Measurements from ENCODE around the gene CNTNAP5.

Gene CNTNAP5

GRCh38 chr2:124776332-124776731 is 751.2 kb downstream of the CNTNAP5 start:
- H3K4me2 ChIP-seq (ENCODE audit: low read depth, low read length, poor library complexity, severe bottlenecking): no peak overlapping the region
- no peak overlapping the region for H2AFZ ChIP-seq (ENCODE audit: low read length)
- H3K9me2 ChIP-seq (replicated peaks; ENCODE audit: low read depth, low read length): no peaks in the 10 kb centered on the region
- no peaks in the 10 kb centered on the region for H3K79me2 ChIP-seq (ENCODE audit: insufficient read depth, low read length)
- H3K4me3 ChIP-seq (ENCODE audit: low read length, poor library complexity, severe bottlenecking): no peak overlapping the region
- TF ChIP-seq EZH2phosphoT487 (IDR thresholded peaks at IDR 0.05; ENCODE audit: borderline replicate concordance) (no peak), CTCF (conservative IDR thresholded peaks at IDR 0.05; ENCODE audit: low read length) (no peak)
- no peaks in the 10 kb centered on the region for H3K4me1 ChIP-seq (ENCODE audit: insufficient read depth, low read length, poor library complexity, severe bottlenecking)
- no peaks in the 10 kb centered on the region for H3K27me3 ChIP-seq (ENCODE audit: insufficient read depth, low read length, poor library complexity, severe bottlenecking)
- H3K9me3 ChIP-seq (ENCODE audit: insufficient read depth, low read depth, low read length): no peaks in the 10 kb centered on the region
- H3K9ac ChIP-seq (ENCODE audit: low read depth, low read length, poor library complexity, severe bottlenecking): no peak overlapping the region
- no peaks in the 10 kb centered on the region for H3F3A ChIP-seq (ENCODE audit: low read depth)
- no peaks in the 10 kb centered on the region for H3K36me3 ChIP-seq (ENCODE audit: insufficient read depth, low read length)
- no peaks in the 10 kb centered on the region for H4K20me1 ChIP-seq (ENCODE audit: insufficient read depth, low read length, poor library complexity, severe bottlenecking)

GRCh38 chr2:124778076-124778475 is 753.0 kb downstream of the CNTNAP5 start:
- Histone ChIP-seq H4K20me1 (ENCODE audit: insufficient read depth, low read length, poor library complexity, severe bottlenecking) (no peaks in the 10 kb centered on the region), H3K79me2 (ENCODE audit: insufficient read depth, low read length) (no peaks in the 10 kb centered on the region), H3F3A (ENCODE audit: low read depth) (no peaks in the 10 kb centered on the region), H3K4me1 (ENCODE audit: insufficient read depth, low read length, poor library complexity, severe bottlenecking) (no peaks in the 10 kb centered on the region), H3K9me3 (ENCODE audit: insufficient read depth, low read depth, low read length) (no peaks in the 10 kb centered on the region), H3K27me3 (ENCODE audit: insufficient read depth, low read length, poor library complexity, severe bottlenecking) (no peaks in the 10 kb centered on the region), H3K4me3 (ENCODE audit: low read length, poor library complexity, severe bottlenecking) (no peak overlapping the region), H3K4me2 (ENCODE audit: low read depth, low read length, poor library complexity, severe bottlenecking) (no peak overlapping the region), H3K9me2 (replicated peaks; ENCODE audit: low read depth, low read length) (no peaks in the 10 kb centered on the region), H3K9ac (ENCODE audit: low read depth, low read length, poor library complexity, severe bottlenecking) (no peak overlapping the region), H2AFZ (ENCODE audit: low read length) (no peak overlapping the region), H3K36me3 (ENCODE audit: insufficient read depth, low read length) (no peaks in the 10 kb centered on the region)
- TF ChIP-seq EZH2phosphoT487 (IDR thresholded peaks at IDR 0.05; ENCODE audit: borderline replicate concordance) (no peak), CTCF (conservative IDR thresholded peaks at IDR 0.05; ENCODE audit: low read length) (no peak)

- Histone ChIP-seq H3K4me2 (ENCODE audit: low read depth, low read length, poor library complexity, severe bottlenecking) (no peak overlapping the region), H2AFZ (ENCODE audit: low read length) (no peak overlapping the region), H3K4me1 (ENCODE audit: insufficient read depth, low read length, poor library complexity, severe bottlenecking) (no peaks in the 10 kb centered on the region), H3K4me3 (ENCODE audit: low read length, poor library complexity, severe bottlenecking) (no peak overlapping the region), H4K20me1 (ENCODE audit: insufficient read depth, low read length, poor library complexity, severe bottlenecking) (no peaks in the 10 kb centered on the region), H3K79me2 (ENCODE audit: insufficient read depth, low read length) (no peaks in the 10 kb centered on the region), H3K9me2 (replicated peaks; ENCODE audit: low read depth, low read length) (no peaks in the 10 kb centered on the region), H3K27me3 (ENCODE audit: insufficient read depth, low read length, poor library complexity, severe bottlenecking) (no peaks in the 10 kb centered on the region), H3K9me3 (ENCODE audit: insufficient read depth, low read depth, low read length) (0 out of 2 replicates have a peak, but pooled peaks cover 3% of the 10 kb centered on the region), H3F3A (ENCODE audit: low read depth) (no peaks in the 10 kb centered on the region), H3K36me3 (ENCODE audit: insufficient read depth, low read length) (no peaks in the 10 kb centered on the region), H3K9ac (ENCODE audit: low read depth, low read length, poor library complexity, severe bottlenecking) (no peak overlapping the region)
- TF ChIP-seq EZH2phosphoT487 (IDR thresholded peaks at IDR 0.05; ENCODE audit: borderline replicate concordance) (no peak), CTCF (conservative IDR thresholded peaks at IDR 0.05; ENCODE audit: low read length) (no peak)
Measured at GRCh38 chr2:124796647-124797046, 771.6 kb downstream of the CNTNAP5 start.
